ENCODE data around the gene MFSD1. TPM values are rescaled to one million over a fixed set of nuclear protein-coding genes. Genes with fewer than 3 reads are reported as not detected.

Gene MFSD1
- total RNA-seq, 1 donor from 2014 or later, result 34.6 TPM

DNA sequence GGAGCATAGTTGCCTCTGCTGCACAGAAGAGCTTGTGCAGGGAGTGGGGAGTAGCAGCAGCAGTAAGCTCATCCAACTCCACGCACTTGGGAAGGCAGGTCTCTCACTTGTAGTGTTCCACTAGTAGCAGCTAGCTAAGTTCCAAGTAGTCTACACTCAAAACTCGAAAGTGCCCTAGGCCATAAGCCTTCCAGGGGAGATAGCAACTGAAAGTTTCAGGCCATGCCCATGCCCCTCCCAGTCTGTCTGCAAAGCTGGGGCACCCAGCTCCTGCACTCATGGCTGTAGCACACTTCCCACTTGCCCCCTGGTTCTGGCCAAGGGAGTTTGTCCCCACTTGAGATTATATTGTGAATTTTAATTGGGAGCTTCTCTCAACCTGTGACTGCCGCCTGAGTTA, 57.5 kb downstream of the MFSD1 start:
- no peak for FAIRE-seq
- no peak for DNase-seq (ENCODE audit: low spot score in 2 of 2)

GRCh38 chr3:158863247-158863646, 61.4 kb downstream of the MFSD1 start:
- DNase-seq (ENCODE audit: low spot score in 2 of 2), result no peak
- no peak for FAIRE-seq

- DNase-seq (ENCODE audit: low spot score in 2 of 2) (no peak), FAIRE-seq (no peak)
These were observed 62.6 kb downstream of the MFSD1 start for GRCh38 chr3:158864492-158864891.

- no peak for DNase-seq (ENCODE audit: low spot score in 2 of 2)
These were observed 73.8 kb downstream of the MFSD1 start for GRCh38 chr3:158875700-158876099.

More at GRCh38 chr3:158875700-158876099, 73.8 kb downstream of the MFSD1 start:
- FAIRE-seq, result no peak

Other genes with a start within 250 kb of the MFSD1 start
- gene MLF1, start 230.9 kb upstream of the MFSD1 start, total RNA-seq, result 29.3 TPM
- 58.7 TPM for gene GFM1, start 157.5 kb upstream of the MFSD1 start, total RNA-seq
- gene LXN, start 129.4 kb upstream of the MFSD1 start, total RNA-seq, result 7.3 TPM
- 4.5 TPM for gene RARRES1, start 69.6 kb upstream of the MFSD1 start, total RNA-seq